A549 (cell line): Measurements from ENCODE around the gene KRTAP4-5. TPM values are rescaled to one million over a fixed set of nuclear protein-coding genes. Genes with fewer than 3 reads are reported as not detected.
"Not testable (repeated sequence)": the region's sequence is repeated elsewhere in the genome, so short reads cannot be mapped to it uniquely, and the experiment has no call there.

Experiments
- ATAC-seq, 2 experiments: fragments of 200-7000 bp in 1 of 2; fragments of >200 bp in 1 of 2; cut with Nextera tagmentation in 1 of 2; cut with Tn5 transposase in 1 of 2; 3 replicates each; pipeline versions ENCODE4 v1.8.0 to v1.9.1; 2018 to 2020; ENCODE audit warnings: mild to moderate bottlenecking in 1 of 2, moderate library complexity in 1 of 2
- CTCF ChIA-PET: fragments of 300-600 bp; sonication (Branson Sonifier 250); formaldehyde crosslinking; extraction: SDS; loops from one replicate; lab custom pipeline; 2021; ENCODE audit warnings: antibody characterized with exemption, inconsistent platforms; lab: Yijun Ruan, JAX
- POLR2A ChIA-PET: fragments of 350-600 bp; formaldehyde crosslinking; extraction: SDS; loops from one replicate; lab custom pipeline; 2021; ENCODE audit warnings: antibody characterized with exemption, inconsistent platforms; lab: Yijun Ruan, JAX
- DNase-seq, 2 experiments: peaks; one replicate each; pipeline versions ENCODE4 v3.0.0 to v3.0.0-alpha.2; 2011 to 2016; ENCODE audit warnings: low read depth in 1 of 2, low spot score in 1 of 2
- FAIRE-seq: peaks from 2 replicates; lab custom pipeline; 2011; peaks lifted over from hg19 to GRCh38; lab: Jason Lieb, UNC
- H3K27ac ChIP-seq, 2 experiments: fragments of >200 bp; sonication (Bioruptor Twin); formaldehyde crosslinking; 3 replicates each; pipeline ENCODE4 v1.5.1; 2016 to 2017
- H3K4me1 ChIP-seq: fragments of >200 bp; sonication (Bioruptor Twin); formaldehyde crosslinking; 3 replicates; pipeline ENCODE4 v1.6.1; 2016
- H3K4me2 ChIP-seq: fragments of >200 bp; sonication (Bioruptor Twin); formaldehyde crosslinking; 3 replicates; pipeline ENCODE4 v1.6.1; 2016
- H3K4me3 ChIP-seq: fragments of >200 bp; sonication (Bioruptor Twin); formaldehyde crosslinking; 3 replicates; pipeline ENCODE4 v1.5.1; 2016
- H3K9me3 ChIP-seq: fragments of >200 bp; sonication (Bioruptor Twin); formaldehyde crosslinking; 3 replicates; pipeline ENCODE4 v1.6.1; 2016
- FOSL2 ChIP-seq, 2 experiments: fragments of 450-650 bp in 1 of 2; fragments of >200 bp in 1 of 2; sonication (Bioruptor Twin) in 1 of 2; formaldehyde crosslinking; IDR thresholded peaks; 2 replicates each; pipeline versions ENCODE4 v1.5.0 to v1.6.1; 2016 to 2020; ENCODE audit warnings: mild to moderate bottlenecking in 1 of 2, moderate library complexity in 1 of 2
- GATA3 ChIP-seq: IDR thresholded peaks from 2 replicates; pipeline ENCODE4 v1.6.1; 2012; ENCODE audit warnings: borderline replicate concordance
- JUNB ChIP-seq: fragments of >200 bp; sonication (Bioruptor Twin); formaldehyde crosslinking; IDR thresholded peaks from 2 replicates; pipeline ENCODE4 v1.6.1; 2016
- MAFK ChIP-seq: fragments of 450-650 bp; IDR thresholded peaks from 2 replicates; pipeline ENCODE4 v1.6.1; 2014; ENCODE audit not compliant: partially characterized antibody
- WGBS: methylation state at CpG from one replicate; pipeline ENCODE4 v1.1.6; 2017; ENCODE audit errors: missing lambda C conversion rate; 5-methylcytosine and 5-hydroxymethylcytosine counted together
- polyA plus RNA-seq, 4 experiments: library from polyadenylated mRNA; depleted of rRNA in 3 of 4; stranded (reverse); fragments of >200 nt; fragmentation: RNase III in 1 of 4; extraction: RNeasy Plus Mini Kit Qiagen cat#74134 plus additional on column Dnase treatment in 1 of 4; gene quantifications; 2 replicates in 3 of 4; 3 replicates in 1 of 4; pipeline ENCODE4 v1.2.3, GENCODE V29; 2011 to 2017
- small RNA-seq, 6 experiments: library from RNA; depleted of rRNA; stranded (forward); fragments of <200 nt; gene quantifications; one replicate each; pipeline ENCODE3, GENCODE V24; 2012
- TF ChIP-seq, protein P1 (sequence below): IDR thresholded peaks from 2 replicates; pipeline ENCODE4 v1.6.1; 2012

KRTAP4-5 gene
- polyA plus RNA-seq, 2 of the 4 experiments (the other 2 are of a cell fraction), result not detected

DNA sequence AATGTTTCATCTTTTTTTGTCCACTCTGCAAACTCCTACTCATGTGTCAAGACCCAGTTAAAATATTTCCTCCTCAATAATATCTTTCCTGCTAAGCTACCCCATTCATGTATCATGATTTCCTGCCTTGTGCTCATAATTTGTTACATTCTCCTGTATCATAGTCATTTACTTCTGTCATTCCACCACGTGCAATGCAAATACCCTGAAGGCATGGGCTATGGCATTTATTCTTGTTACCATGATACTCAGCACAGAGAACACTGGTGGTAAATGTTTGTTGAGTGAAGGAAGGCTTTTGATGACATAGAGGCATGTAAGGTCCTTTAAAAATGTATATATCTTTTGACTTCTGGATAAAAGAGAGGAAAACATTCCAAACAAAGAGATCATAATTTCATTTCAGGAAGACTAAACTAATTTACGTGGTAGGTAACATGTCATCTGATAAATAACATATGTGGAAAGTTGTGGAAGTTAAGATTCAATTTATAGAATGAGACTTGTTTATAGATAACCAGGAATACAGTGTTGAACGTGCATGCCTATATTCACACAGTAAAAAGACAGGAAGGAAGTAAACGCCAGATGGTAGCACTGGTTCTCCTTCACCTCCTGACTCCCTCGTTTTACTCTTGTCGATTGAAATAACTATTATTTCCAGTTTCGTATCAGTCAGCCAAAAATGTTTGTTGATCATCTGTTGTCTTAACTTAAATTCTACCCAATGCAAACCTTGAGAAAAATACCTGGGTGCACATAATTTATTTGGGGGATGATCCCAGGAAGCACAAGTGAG lies 49.7 kb downstream of the KRTAP4-5 start:
- H3K9me3 ChIP-seq; POLR2A ChIA-PET; CTCF ChIA-PET; H3K4me3 ChIP-seq; H3K27ac ChIP-seq; TF ChIP-seq FOSL2 (IDR thresholded peaks at IDR 0.05): not testable (repeated sequence)
- ATAC-seq, result peak; percentile 54 to 74
- TF ChIP-seq MAFK (peak; percentile 48), GATA3 (0 out of 2 replicates have a peak, but pooled peaks have one; percentile 35), JUNB (peak; percentile 47; the same call in 1 of the 2 replicates), FOSL2 (CRISPR knock-in tag; IDR thresholded peaks at IDR 0.05) (peak; percentile 72)
- TF ChIP-seq, protein P1, sequence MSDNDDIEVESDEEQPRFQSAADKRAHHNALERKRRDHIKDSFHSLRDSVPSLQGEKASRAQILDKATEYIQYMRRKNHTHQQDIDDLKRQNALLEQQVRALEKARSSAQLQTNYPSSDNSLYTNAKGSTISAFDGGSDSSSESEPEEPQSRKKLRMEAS, result peak; percentile 66
- DNase-seq, result peak in 1 of 2 experiments; percentile 70
- WGBS, result 68% methylated on average over 7 of the region's 7 CpGs
- Histone ChIP-seq H3K4me2 (peak overlapping the region; percentile 14; the same call in 1 of the 3 replicates), H3K4me1 (peaks cover 30% of the 10 kb centered on the region; the same call in 2 of the 3 replicates)
- peak; percentile 84 for FAIRE-seq

Small RNA genes within 50 kb of the gene (small RNA-seq; reads per million reads assigned to genes)
- gene KRTAP4-17P, result 0 reads per million in 6 experiments

Other genes with a start within 250 kb of the KRTAP4-5 start
Only the 30 nearest of the 40 such genes appear.
- gene KRTAP3-2, start 149.9 kb downstream of the KRTAP4-5 start, polyA plus RNA-seq (2011; rRNA removed), result not detected in 2 replicates
- not detected in 3 replicates for gene KRTAP3-2, start 149.9 kb downstream of the KRTAP4-5 start, polyA plus RNA-seq (2017; fragmentation: RNase III; extraction: RNeasy Plus Mini Kit Qiagen cat#74134 plus additional on column Dnase treatment)
- not detected in 2 replicates for gene KRTAP3-1, start 140.7 kb downstream of the KRTAP4-5 start, polyA plus RNA-seq (2011; rRNA removed)
- not detected in 3 replicates for gene KRTAP3-1, start 140.7 kb downstream of the KRTAP4-5 start, polyA plus RNA-seq (2017; fragmentation: RNase III; extraction: RNeasy Plus Mini Kit Qiagen cat#74134 plus additional on column Dnase treatment)
- not detected in 2 replicates for gene KRTAP1-5, start 122.6 kb downstream of the KRTAP4-5 start, polyA plus RNA-seq (2011; rRNA removed)
- not detected in 3 replicates for gene KRTAP1-5, start 122.6 kb downstream of the KRTAP4-5 start, polyA plus RNA-seq (2017; fragmentation: RNase III; extraction: RNeasy Plus Mini Kit Qiagen cat#74134 plus additional on column Dnase treatment)
- gene KRTAP1-4, start 119.6 kb downstream of the KRTAP4-5 start, polyA plus RNA-seq (2011; rRNA removed), result not detected in 2 replicates
- not detected in 3 replicates for gene KRTAP1-4, start 119.6 kb downstream of the KRTAP4-5 start, polyA plus RNA-seq (2017; fragmentation: RNase III; extraction: RNeasy Plus Mini Kit Qiagen cat#74134 plus additional on column Dnase treatment)
- gene KRTAP1-3, start 115.0 kb downstream of the KRTAP4-5 start, polyA plus RNA-seq (2011; rRNA removed), result not detected in 2 replicates
- gene KRTAP1-3, start 115.0 kb downstream of the KRTAP4-5 start, polyA plus RNA-seq (2017; fragmentation: RNase III; extraction: RNeasy Plus Mini Kit Qiagen cat#74134 plus additional on column Dnase treatment), result not detected in 3 replicates
- not detected in 2 replicates for gene KRTAP1-1, start 108.4 kb downstream of the KRTAP4-5 start, polyA plus RNA-seq (2011; rRNA removed)
- gene KRTAP1-1, start 108.4 kb downstream of the KRTAP4-5 start, polyA plus RNA-seq (2017; fragmentation: RNase III; extraction: RNeasy Plus Mini Kit Qiagen cat#74134 plus additional on column Dnase treatment), result not detected in 3 replicates
- gene KRTAP2-1, start 102.5 kb downstream of the KRTAP4-5 start, polyA plus RNA-seq (2011; rRNA removed), result not detected in 2 replicates
- not detected in 3 replicates for gene KRTAP2-1, start 102.5 kb downstream of the KRTAP4-5 start, polyA plus RNA-seq (2017; fragmentation: RNase III; extraction: RNeasy Plus Mini Kit Qiagen cat#74134 plus additional on column Dnase treatment)
- gene KRTAP2-2, start 94.6 kb downstream of the KRTAP4-5 start, polyA plus RNA-seq (2011; rRNA removed), result not detected in 2 replicates
- gene KRTAP2-2, start 94.6 kb downstream of the KRTAP4-5 start, polyA plus RNA-seq (2017; fragmentation: RNase III; extraction: RNeasy Plus Mini Kit Qiagen cat#74134 plus additional on column Dnase treatment), result not detected in 3 replicates
- gene KRTAP2-3, start 89.7 kb downstream of the KRTAP4-5 start, polyA plus RNA-seq (2011; rRNA removed), result not detected in 2 replicates
- 0.10 TPM in 1 of 3 replicates, not detected in the others for gene KRTAP2-3, start 89.7 kb downstream of the KRTAP4-5 start, polyA plus RNA-seq (2017; fragmentation: RNase III; extraction: RNeasy Plus Mini Kit Qiagen cat#74134 plus additional on column Dnase treatment)
- not detected in 2 replicates for gene KRTAP2-4, start 83.9 kb downstream of the KRTAP4-5 start, polyA plus RNA-seq (2011; rRNA removed)
- not detected in 3 replicates for gene KRTAP2-4, start 83.9 kb downstream of the KRTAP4-5 start, polyA plus RNA-seq (2017; fragmentation: RNase III; extraction: RNeasy Plus Mini Kit Qiagen cat#74134 plus additional on column Dnase treatment)
- not detected in 2 replicates for gene KRTAP4-7, start 65.7 kb downstream of the KRTAP4-5 start, polyA plus RNA-seq (2011; rRNA removed)
- gene KRTAP4-7, start 65.7 kb downstream of the KRTAP4-5 start, polyA plus RNA-seq (2017; fragmentation: RNase III; extraction: RNeasy Plus Mini Kit Qiagen cat#74134 plus additional on column Dnase treatment), result not detected in 3 replicates
- gene KRTAP4-8, start 51.7 kb downstream of the KRTAP4-5 start, polyA plus RNA-seq (2011; rRNA removed), result not detected in 2 replicates
- not detected in 3 replicates for gene KRTAP4-8, start 51.7 kb downstream of the KRTAP4-5 start, polyA plus RNA-seq (2017; fragmentation: RNase III; extraction: RNeasy Plus Mini Kit Qiagen cat#74134 plus additional on column Dnase treatment)
- not detected in 2 replicates for gene KRTAP4-16, start 47.6 kb downstream of the KRTAP4-5 start, polyA plus RNA-seq (2011; rRNA removed)
- gene KRTAP4-16, start 47.6 kb downstream of the KRTAP4-5 start, polyA plus RNA-seq (2017; fragmentation: RNase III; extraction: RNeasy Plus Mini Kit Qiagen cat#74134 plus additional on column Dnase treatment), result not detected in 3 replicates
- gene KRTAP4-9, start 44.4 kb downstream of the KRTAP4-5 start, polyA plus RNA-seq (2011; rRNA removed), result not detected in 2 replicates
- not detected in 3 replicates for gene KRTAP4-9, start 44.4 kb downstream of the KRTAP4-5 start, polyA plus RNA-seq (2017; fragmentation: RNase III; extraction: RNeasy Plus Mini Kit Qiagen cat#74134 plus additional on column Dnase treatment)
- gene KRTAP4-11, start 31.5 kb downstream of the KRTAP4-5 start, polyA plus RNA-seq (2011; rRNA removed), result not detected in 2 replicates
- gene KRTAP4-11, start 31.5 kb downstream of the KRTAP4-5 start, polyA plus RNA-seq (2017; fragmentation: RNase III; extraction: RNeasy Plus Mini Kit Qiagen cat#74134 plus additional on column Dnase treatment), result not detected in 3 replicates
- gene KRTAP4-12, start 25.6 kb downstream of the KRTAP4-5 start, polyA plus RNA-seq (2011; rRNA removed), result not detected in 2 replicates
- gene KRTAP4-12, start 25.6 kb downstream of the KRTAP4-5 start, polyA plus RNA-seq (2017; fragmentation: RNase III; extraction: RNeasy Plus Mini Kit Qiagen cat#74134 plus additional on column Dnase treatment), result not detected in 3 replicates
- gene KRTAP4-6, start 9.3 kb downstream of the KRTAP4-5 start, polyA plus RNA-seq (2011; rRNA removed), result not detected in 2 replicates
- gene KRTAP4-6, start 9.3 kb downstream of the KRTAP4-5 start, polyA plus RNA-seq (2017; fragmentation: RNase III; extraction: RNeasy Plus Mini Kit Qiagen cat#74134 plus additional on column Dnase treatment), result not detected in 3 replicates
- gene KRTAP4-4, start 10.9 kb upstream of the KRTAP4-5 start, polyA plus RNA-seq (2011; rRNA removed), result not detected in 2 replicates
- gene KRTAP4-4, start 10.9 kb upstream of the KRTAP4-5 start, polyA plus RNA-seq (2017; fragmentation: RNase III; extraction: RNeasy Plus Mini Kit Qiagen cat#74134 plus additional on column Dnase treatment), result not detected in 3 replicates
- gene KRTAP4-3, start 18.4 kb upstream of the KRTAP4-5 start, polyA plus RNA-seq (2011; rRNA removed), result not detected in 2 replicates
- gene KRTAP4-3, start 18.4 kb upstream of the KRTAP4-5 start, polyA plus RNA-seq (2017; fragmentation: RNase III; extraction: RNeasy Plus Mini Kit Qiagen cat#74134 plus additional on column Dnase treatment), result not detected in 3 replicates
- not detected in 2 replicates for gene KRTAP4-2, start 28.4 kb upstream of the KRTAP4-5 start, polyA plus RNA-seq (2011; rRNA removed)
- not detected in 3 replicates for gene KRTAP4-2, start 28.4 kb upstream of the KRTAP4-5 start, polyA plus RNA-seq (2017; fragmentation: RNase III; extraction: RNeasy Plus Mini Kit Qiagen cat#74134 plus additional on column Dnase treatment)
- 0.32 TPM in 2 replicates for gene KRTAP4-1, start 35.1 kb upstream of the KRTAP4-5 start, polyA plus RNA-seq (2011; rRNA removed)
- gene KRTAP4-1, start 35.1 kb upstream of the KRTAP4-5 start, polyA plus RNA-seq (2017; fragmentation: RNase III; extraction: RNeasy Plus Mini Kit Qiagen cat#74134 plus additional on column Dnase treatment), result 0.12 TPM in 2 of 3 replicates, not detected in the other
- not detected in 2 replicates for gene KRTAP9-1, start 40.1 kb upstream of the KRTAP4-5 start, polyA plus RNA-seq (2011; rRNA removed)
- gene KRTAP9-1, start 40.1 kb upstream of the KRTAP4-5 start, polyA plus RNA-seq (2017; fragmentation: RNase III; extraction: RNeasy Plus Mini Kit Qiagen cat#74134 plus additional on column Dnase treatment), result not detected in 3 replicates
- gene KRTAP9-2, start 76.8 kb upstream of the KRTAP4-5 start, polyA plus RNA-seq (2011; rRNA removed), result not detected in 2 replicates
- not detected in 3 replicates for gene KRTAP9-2, start 76.8 kb upstream of the KRTAP4-5 start, polyA plus RNA-seq (2017; fragmentation: RNase III; extraction: RNeasy Plus Mini Kit Qiagen cat#74134 plus additional on column Dnase treatment)
- not detected in 2 replicates for gene KRTAP9-3, start 82.6 kb upstream of the KRTAP4-5 start, polyA plus RNA-seq (2011; rRNA removed)
- gene KRTAP9-3, start 82.6 kb upstream of the KRTAP4-5 start, polyA plus RNA-seq (2017; fragmentation: RNase III; extraction: RNeasy Plus Mini Kit Qiagen cat#74134 plus additional on column Dnase treatment), result not detected in 3 replicates
- gene KRTAP9-8, start 88.2 kb upstream of the KRTAP4-5 start, polyA plus RNA-seq (2011; rRNA removed), result not detected in 2 replicates
- gene KRTAP9-8, start 88.2 kb upstream of the KRTAP4-5 start, polyA plus RNA-seq (2017; fragmentation: RNase III; extraction: RNeasy Plus Mini Kit Qiagen cat#74134 plus additional on column Dnase treatment), result not detected in 3 replicates
- gene KRTAP9-4, start 99.9 kb upstream of the KRTAP4-5 start, polyA plus RNA-seq (2011; rRNA removed), result not detected in 2 replicates
- gene KRTAP9-4, start 99.9 kb upstream of the KRTAP4-5 start, polyA plus RNA-seq (2017; fragmentation: RNase III; extraction: RNeasy Plus Mini Kit Qiagen cat#74134 plus additional on column Dnase treatment), result not detected in 3 replicates
- gene KRTAP9-9, start 105.6 kb upstream of the KRTAP4-5 start, polyA plus RNA-seq (2011; rRNA removed), result not detected in 2 replicates
- not detected in 3 replicates for gene KRTAP9-9, start 105.6 kb upstream of the KRTAP4-5 start, polyA plus RNA-seq (2017; fragmentation: RNase III; extraction: RNeasy Plus Mini Kit Qiagen cat#74134 plus additional on column Dnase treatment)
- not detected in 2 replicates for gene KRTAP9-6, start 115.6 kb upstream of the KRTAP4-5 start, polyA plus RNA-seq (2011; rRNA removed)
- not detected in 3 replicates for gene KRTAP9-6, start 115.6 kb upstream of the KRTAP4-5 start, polyA plus RNA-seq (2017; fragmentation: RNase III; extraction: RNeasy Plus Mini Kit Qiagen cat#74134 plus additional on column Dnase treatment)
- gene KRTAP9-7, start 125.9 kb upstream of the KRTAP4-5 start, polyA plus RNA-seq (2011; rRNA removed), result not detected in 2 replicates
- gene KRTAP9-7, start 125.9 kb upstream of the KRTAP4-5 start, polyA plus RNA-seq (2017; fragmentation: RNase III; extraction: RNeasy Plus Mini Kit Qiagen cat#74134 plus additional on column Dnase treatment), result not detected in 3 replicates
- gene KRTAP29-1, start 153.0 kb upstream of the KRTAP4-5 start, polyA plus RNA-seq (2011; rRNA removed), result not detected in 2 replicates
- not detected in 3 replicates for gene KRTAP29-1, start 153.0 kb upstream of the KRTAP4-5 start, polyA plus RNA-seq (2017; fragmentation: RNase III; extraction: RNeasy Plus Mini Kit Qiagen cat#74134 plus additional on column Dnase treatment)